ENCODE data around the gene TPRN. TPM values are rescaled to one million over a fixed set of nuclear protein-coding genes. Genes with fewer than 3 reads are reported as not detected.

Gene TPRN
- total and polyA plus RNA-seq, 2 of the 4 experiments (the other 2 are of a cell fraction) = 1.8 to 5.3 TPM

GRCh38 chr9:137175345-137175961, 25.1 kb downstream of the TPRN start:
- intact Hi-C loops (cut with micrococcal nuclease) (no loop called here), dilution Hi-C loops (cut with HindIII; ENCODE audit: low sequenced_read_pairs, unreplicated experiment) (no loop called here)
- peak; percentile 38; the same call in 1 of the 2 replicates for ATAC-seq (ENCODE audit: low read depth)

More at GRCh38 chr9:137175345-137175961, 25.1 kb downstream of the TPRN start:
- 49% methylated on average over 22 of the region's 33 CpGs; no CpG with 5 or more reads in 1 of the 2 experiments for WGBS, 2 experiments (ENCODE audit: extremely low coverage in 2 of 2, insufficient read length in 1 of 2)
- no peak overlapping the region for H3K9ac ChIP-seq (ENCODE audit: low read depth, low read length)
- in situ Hi-C loops (cut with MboI; ENCODE audit: low sequenced_read_pairs) = no loop called here
- no peak overlapping the region for H3K27ac ChIP-seq (ENCODE audit: insufficient read depth, low read length)
- POLR2A ChIA-PET (ENCODE audit: unreplicated experiment) = no interaction called here
- H3K9me1 ChIP-seq (ENCODE audit: insufficient read depth, low read length) = 0 out of 2 replicates have a peak, but pooled peaks cover 2% of the 10 kb centered on the region
- H3K36me3 ChIP-seq (ENCODE audit: control insufficient read depth, insufficient read depth, low read length) = peaks cover 26% of the 10 kb centered on the region
- H3K4me1 ChIP-seq (ENCODE audit: control insufficient read depth, insufficient read depth, low read length) = no peaks in the 10 kb centered on the region; the same call in 1 of the 2 replicates
- no peak overlapping the region for H3K14ac ChIP-seq (replicated peaks; ENCODE audit: low read depth, low read length)
- BruUV-seq (replicated peaks) = no TSS peak
- no peak overlapping the region for H3K56ac ChIP-seq (ENCODE audit: extremely low read depth, insufficient read depth, low read length)
- CTCF ChIA-PET = no interaction called here
- H2BK120ac ChIP-seq (ENCODE audit: low read depth, low read length) = no peak overlapping the region
- no peak overlapping the region for H3K4ac ChIP-seq (ENCODE audit: low read depth, low read length)
- H4K91ac ChIP-seq (ENCODE audit: insufficient read depth, low read depth, low read length) = no peak overlapping the region
- TF ChIP-seq MXI1 (IDR thresholded peaks at IDR 0.05; ENCODE audit: borderline replicate concordance, low read depth, low read length) = no peak
- H3K18ac ChIP-seq (ENCODE audit: low read depth, low read length) = no peak overlapping the region
- H3K4me3 ChIP-seq (ENCODE audit: insufficient read depth, low read depth, low read length) = no peak overlapping the region
- no peak overlapping the region for H3K4me2 ChIP-seq (ENCODE audit: low read depth, low read length)
- no peak for DNase-seq
- H3K79me1 ChIP-seq (ENCODE audit: low read depth in 1 of 2, low read length in 2 of 2) = no peaks in the 10 kb centered on the region
- peaks cover 18% of the 10 kb centered on the region; the same call in 1 of the 2 replicates for H3K27me3 ChIP-seq (ENCODE audit: control insufficient read depth, insufficient read depth, low read length)
- H2AK9ac ChIP-seq (replicated peaks; ENCODE audit: low read depth, low read length, poor library complexity) = peak overlapping the region; percentile 72
- peak overlapping the region; percentile 14 for H2AFZ ChIP-seq (replicated peaks; ENCODE audit: low read length, poor library complexity)
- H4K5ac ChIP-seq (ENCODE audit: low read depth, low read length) = no peak overlapping the region
- no peak overlapping the region for H2BK15ac ChIP-seq (ENCODE audit: low read depth, low read length)
- no peak overlapping the region for H3K23ac ChIP-seq (ENCODE audit: low read depth, low read length)
- no peaks in the 10 kb centered on the region for H3K9me3 ChIP-seq (ENCODE audit: control insufficient read depth, insufficient read depth, low read length)
- H4K8ac ChIP-seq (ENCODE audit: low read depth in 2 of 2, low read length in 2 of 2) = no peak overlapping the region
- H4K20me1 ChIP-seq (ENCODE audit: insufficient read depth, low read length) = no peaks in the 10 kb centered on the region; the same call in 1 of the 2 replicates
- no peak overlapping the region for H2BK20ac ChIP-seq (ENCODE audit: low read depth, low read length)
- H2AK5ac ChIP-seq (ENCODE audit: low read depth, low read length) = no peak overlapping the region
- no peak overlapping the region for H2BK5ac ChIP-seq (ENCODE audit: low read depth, low read length, poor library complexity, severe bottlenecking)
